PC-3 (cell line): Measurements from ENCODE around the gene NRM.

Source experiments
- EZH2 ChIP-seq: fragments of 300-600 bp; sonication (generic); IDR thresholded peaks from one replicate; pipeline ENCODE4 v1.6.1; 2017; ENCODE audit warnings: antibody characterized with exemption, mild to moderate bottlenecking, low read length; ENCODE audit not compliant: unreplicated experiment
- EZH2phosphoT487 ChIP-seq: fragments of 300-600 bp; sonication (generic); IDR thresholded peaks from 2 replicates; pipeline ENCODE4 v1.6.1; 2018; ENCODE audit warnings: mild to moderate bottlenecking, antibody characterized with exemption, low read length, borderline replicate concordance
- TF ChIP-seq, protein P1 (sequence below): fragments of 300-600 bp; sonication (generic); conservative IDR thresholded peaks from 2 replicates; pipeline ENCODE4 v1.5.1; 2017; ENCODE audit warnings: antibody characterized with exemption, low read depth, mild to moderate bottlenecking, low read length

- TF ChIP-seq EZH2 (no peak), EZH2phosphoT487 (no peak)
- TF ChIP-seq, protein P1, sequence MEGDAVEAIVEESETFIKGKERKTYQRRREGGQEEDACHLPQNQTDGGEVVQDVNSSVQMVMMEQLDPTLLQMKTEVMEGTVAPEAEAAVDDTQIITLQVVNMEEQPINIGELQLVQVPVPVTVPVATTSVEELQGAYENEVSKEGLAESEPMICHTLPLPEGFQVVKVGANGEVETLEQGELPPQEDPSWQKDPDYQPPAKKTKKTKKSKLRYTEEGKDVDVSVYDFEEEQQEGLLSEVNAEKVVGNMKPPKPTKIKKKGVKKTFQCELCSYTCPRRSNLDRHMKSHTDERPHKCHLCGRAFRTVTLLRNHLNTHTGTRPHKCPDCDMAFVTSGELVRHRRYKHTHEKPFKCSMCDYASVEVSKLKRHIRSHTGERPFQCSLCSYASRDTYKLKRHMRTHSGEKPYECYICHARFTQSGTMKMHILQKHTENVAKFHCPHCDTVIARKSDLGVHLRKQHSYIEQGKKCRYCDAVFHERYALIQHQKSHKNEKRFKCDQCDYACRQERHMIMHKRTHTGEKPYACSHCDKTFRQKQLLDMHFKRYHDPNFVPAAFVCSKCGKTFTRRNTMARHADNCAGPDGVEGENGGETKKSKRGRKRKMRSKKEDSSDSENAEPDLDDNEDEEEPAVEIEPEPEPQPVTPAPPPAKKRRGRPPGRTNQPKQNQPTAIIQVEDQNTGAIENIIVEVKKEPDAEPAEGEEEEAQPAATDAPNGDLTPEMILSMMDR: no peak
Measured at GRCh38 chr6:30735668-30736314, 45.0 kb upstream of the NRM start.
